HEK293 (cell line): ENCODE data around the gene MLKL.

Experiments
- CTCF ChIP-seq: fragments of 450-650 bp; formaldehyde crosslinking; IDR thresholded peaks from 2 replicates; pipeline ENCODE4 v1.5.1; 2016; ENCODE audit warnings: missing biosample characterization, missing genetic modification characterization
- ZFP37 ChIP-seq: fragments of 450-650 bp; formaldehyde crosslinking; IDR thresholded peaks from 2 replicates; pipeline ENCODE4 v1.5.1; 2016; ENCODE audit warnings: missing biosample characterization, missing genetic modification characterization
- ZNF239 ChIP-seq: fragments of 450-650 bp; formaldehyde crosslinking; IDR thresholded peaks from 2 replicates; pipeline ENCODE4 v1.5.1; 2016; ENCODE audit warnings: missing biosample characterization, missing genetic modification characterization
- ZNF785 ChIP-seq: fragments of 450-650 bp; formaldehyde crosslinking; IDR thresholded peaks from 2 replicates; pipeline ENCODE4 v1.5.1; 2016; ENCODE audit warnings: missing biosample characterization, missing genetic modification characterization

- TF ChIP-seq CTCF (tag by site-specific recombination) (no peak), ZNF785 (tag by site-specific recombination) (no peak), ZFP37 (no peak), ZNF239 (tag by site-specific recombination) (no peak)
These were observed 22.8 kb downstream of the MLKL start for GRCh38 chr16:74677868-74678267.
